SKM-1 treated with dmso at 0.1 percent for 144 hours (cell line): ENCODE data around the gene BICRA.
"Not testable (repeated sequence)": the region's sequence is repeated elsewhere in the genome, so short reads cannot be mapped to it uniquely, and the experiment has no call there.

Experiments
- DNase-seq: peaks from one replicate; lab custom pipeline; 2025; ENCODE audit not compliant: unreplicated experiment; lab: John Stamatoyannopoulos, UW

BICRA gene

GRCh38 chr19:47658431-47659348 lies 49.8 kb downstream of the BICRA start:
- no peak for DNase-seq

- DNase-seq = no peak
Observed at GRCh38 chr19:47660435-47660832, 51.5 kb downstream of the BICRA start.

- DNase-seq = no peak
Observed at GRCh38 chr19:47661161-47661560, 52.2 kb downstream of the BICRA start.

- DNase-seq = no peak
Observed at GRCh38 chr19:47661611-47662010, 52.7 kb downstream of the BICRA start.

GRCh38 chr19:47663435-47663910 lies 54.5 kb downstream of the BICRA start:
- no peak for DNase-seq

GRCh38 chr19:47663911-47664771 lies 55.2 kb downstream of the BICRA start:
- peak; percentile 30 for DNase-seq

GRCh38 chr19:47668556-47668955 lies 59.6 kb downstream of the BICRA start:
- DNase-seq = not testable (repeated sequence)

GRCh38 chr19:47670736-47671135 lies 61.8 kb downstream of the BICRA start:
- no peak for DNase-seq

GRCh38 chr19:47671499-47671898 lies 62.6 kb downstream of the BICRA start:
- DNase-seq = no peak

GRCh38 chr19:47673426-47673825 lies 64.5 kb downstream of the BICRA start:
- DNase-seq = no peak

GRCh38 chr19:47674548-47674947 lies 65.6 kb downstream of the BICRA start:
- DNase-seq = no peak

GRCh38 chr19:47675271-47675670 lies 66.3 kb downstream of the BICRA start:
- no peak for DNase-seq

- no peak for DNase-seq
Observed at GRCh38 chr19:47675859-47676258, 66.9 kb downstream of the BICRA start.

- no peak for DNase-seq
Observed at GRCh38 chr19:47676811-47677210, 67.9 kb downstream of the BICRA start.

- DNase-seq = no peak
Observed at GRCh38 chr19:47679251-47679900, 70.4 kb downstream of the BICRA start.

GRCh38 chr19:47679922-47680857 lies 71.3 kb downstream of the BICRA start:
- no peak for DNase-seq

GRCh38 chr19:47680858-47681332 lies 72.0 kb downstream of the BICRA start:
- no peak for DNase-seq

- no peak for DNase-seq
Observed at GRCh38 chr19:47681388-47681787, 72.5 kb downstream of the BICRA start.

- DNase-seq = no peak
Observed at GRCh38 chr19:47681936-47682335, 73.0 kb downstream of the BICRA start.

GRCh38 chr19:47682939-47683338 lies 74.0 kb downstream of the BICRA start:
- DNase-seq = no peak
